GM12865 (cell line): ENCODE results near the gene ADARB2.

Source experiments
- DNase-seq: peaks from one replicate; pipeline ENCODE4 v3.0.0; 2010; ENCODE audit warnings: low read depth
- H3K4me3 ChIP-seq: 2 replicates; pipeline ENCODE4 v1.5.1; 2011; ENCODE audit warnings: mild to moderate bottlenecking, low read depth, low read length, control low read depth
- CTCF ChIP-seq: IDR thresholded peaks from 2 replicates; pipeline ENCODE4 v1.5.1; 2011; ENCODE audit warnings: low read length, control low read depth, low read depth, inconsistent platforms; ENCODE audit not compliant: insufficient read depth; ENCODE audit errors: missing control alignments

The ADARB2 gene

GRCh38 chr10:1137499-1138163 is 599.7 kb downstream of the ADARB2 start:
- H3K4me3 ChIP-seq: no peak overlapping the region
- TF ChIP-seq CTCF: no peak
- DNase-seq: no peak

- no peak for DNase-seq
- TF ChIP-seq CTCF: no peak
- no peak overlapping the region for H3K4me3 ChIP-seq
Observed at GRCh38 chr10:1136268-1136667, 601.1 kb downstream of the ADARB2 start.

- TF ChIP-seq CTCF: no peak
- DNase-seq: no peak
- H3K4me3 ChIP-seq: no peak overlapping the region
Observed at GRCh38 chr10:1134156-1134555, 603.2 kb downstream of the ADARB2 start.

- no peak overlapping the region for H3K4me3 ChIP-seq
- TF ChIP-seq CTCF: no peak
- DNase-seq: no peak
Observed at GRCh38 chr10:1133495-1134045, 603.8 kb downstream of the ADARB2 start.

- no peak for TF ChIP-seq CTCF
- no peak overlapping the region for H3K4me3 ChIP-seq
- DNase-seq: no peak
Observed at GRCh38 chr10:1132584-1132983, 604.7 kb downstream of the ADARB2 start.

GRCh38 chr10:1130995-1131790 is 606.1 kb downstream of the ADARB2 start:
- TF ChIP-seq CTCF: no peak
- no peak overlapping the region for H3K4me3 ChIP-seq
- DNase-seq: no peak
